SKM-1 treated with dmso at 0.1 percent for 144 hours (cell line): Measurements from ENCODE around the gene SLC25A47.
"Not testable (repeated sequence)": the region's sequence is repeated elsewhere in the genome, so short reads cannot be mapped to it uniquely, and the experiment has no call there.

Experiments used
- DNase-seq: peaks from one replicate; lab custom pipeline; 2025; ENCODE audit not compliant: unreplicated experiment; lab: John Stamatoyannopoulos, UW

The SLC25A47 gene

GRCh38 chr14:100304825-100305323 lies 18.3 kb upstream of the SLC25A47 start:
- no peak for DNase-seq

DNA sequence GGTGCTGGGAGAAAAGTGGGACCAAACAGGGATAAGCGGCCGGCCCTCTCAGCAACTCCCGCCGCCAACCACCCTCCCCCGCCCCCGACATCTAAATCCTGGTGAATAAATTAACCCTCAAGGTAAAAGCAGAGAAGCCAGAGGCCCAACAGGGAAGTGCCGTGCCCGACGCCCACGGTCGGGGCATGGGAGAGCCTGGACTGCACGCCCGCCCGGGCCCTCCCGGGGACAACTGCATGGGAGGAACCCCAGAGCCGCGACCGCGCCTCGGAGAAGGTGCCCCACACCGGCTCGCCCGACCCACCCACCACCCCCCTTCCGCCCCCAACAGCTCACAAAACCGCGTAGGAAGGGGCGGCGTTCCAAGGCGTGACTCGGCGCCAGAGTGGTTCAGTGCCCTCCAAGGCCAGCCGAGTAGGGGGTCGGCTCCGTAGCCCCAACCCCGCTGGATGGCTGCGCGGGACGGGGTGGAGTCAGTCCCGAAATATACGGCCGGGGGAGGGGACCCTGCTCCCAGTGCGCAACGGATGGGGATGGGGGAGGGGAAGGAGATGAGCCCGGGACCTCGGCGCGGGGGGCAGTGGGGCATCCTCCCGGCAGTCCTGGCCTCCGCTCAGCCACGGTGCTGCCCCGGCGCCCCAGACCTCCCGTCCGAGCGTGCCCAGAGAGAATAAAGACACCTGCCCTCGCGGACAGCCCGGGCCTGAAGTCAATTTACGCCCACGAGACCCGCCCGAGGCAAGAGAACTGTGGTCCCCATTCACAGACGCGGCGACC lies 17.6 kb upstream of the SLC25A47 start:
- no peak for DNase-seq

DNA sequence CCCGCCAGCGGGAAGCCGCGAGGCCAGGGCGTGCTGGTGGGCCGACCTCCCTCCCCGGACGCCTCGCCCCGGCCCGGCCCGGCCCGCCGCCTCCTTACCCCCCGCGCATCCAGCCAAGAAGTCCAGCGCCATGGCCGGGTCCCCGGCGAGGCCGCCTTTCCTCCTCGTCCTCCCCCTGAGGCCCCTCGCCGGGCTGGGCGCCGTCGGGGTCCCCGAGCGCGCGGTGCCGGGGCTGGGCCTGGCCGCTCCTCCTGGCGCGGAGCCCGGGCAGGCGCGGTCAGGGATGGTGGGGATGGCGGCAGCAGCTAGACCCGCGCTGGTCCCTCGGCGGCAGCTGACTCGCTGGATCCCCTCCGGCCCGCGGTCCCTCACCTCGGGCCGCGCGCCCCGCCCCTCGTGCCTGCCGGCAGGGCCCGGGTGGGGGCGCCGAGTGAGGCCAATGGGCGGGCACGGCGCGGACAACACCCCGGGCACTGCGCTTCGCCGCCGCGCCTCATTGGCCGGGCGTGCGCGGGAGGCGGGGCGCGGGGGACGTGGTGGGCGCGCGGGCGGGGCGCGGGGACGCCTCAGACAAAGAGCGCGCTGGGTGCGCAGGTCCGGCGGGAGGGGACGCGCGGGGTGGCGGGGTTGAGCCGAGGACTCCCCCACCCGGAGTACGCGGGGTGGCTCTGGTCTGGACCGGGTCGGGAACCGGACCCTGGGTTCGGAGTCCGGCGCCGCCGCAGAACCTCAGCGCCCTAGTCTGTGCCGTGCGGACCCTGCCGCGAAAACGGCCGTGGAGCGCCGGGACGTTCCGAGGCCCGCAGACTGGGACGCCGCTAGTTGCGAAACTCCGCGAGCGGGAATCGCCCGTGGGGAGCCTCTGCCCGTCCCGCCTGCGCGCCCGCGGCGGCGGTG lies 16.8 kb upstream of the SLC25A47 start, which contains the start of gene SLC25A29:
Gene SLC25A29, minus strand, starts transcription at position 344 of the 897 bp plus-strand sequence. Its CDS starts 212 bp downstream, at position 132.
- DNase-seq = peak; percentile 60

GRCh38 chr14:100306998-100307765 lies 16.0 kb upstream of the SLC25A47 start:
- no peak for DNase-seq

GRCh38 chr14:100307766-100308426 lies 15.2 kb upstream of the SLC25A47 start:
- DNase-seq = no peak

GRCh38 chr14:100308427-100308792 lies 14.7 kb upstream of the SLC25A47 start:
- not testable (repeated sequence) for DNase-seq

GRCh38 chr14:100309028-100309737 lies 14.0 kb upstream of the SLC25A47 start:
- no peak for DNase-seq

DNA sequence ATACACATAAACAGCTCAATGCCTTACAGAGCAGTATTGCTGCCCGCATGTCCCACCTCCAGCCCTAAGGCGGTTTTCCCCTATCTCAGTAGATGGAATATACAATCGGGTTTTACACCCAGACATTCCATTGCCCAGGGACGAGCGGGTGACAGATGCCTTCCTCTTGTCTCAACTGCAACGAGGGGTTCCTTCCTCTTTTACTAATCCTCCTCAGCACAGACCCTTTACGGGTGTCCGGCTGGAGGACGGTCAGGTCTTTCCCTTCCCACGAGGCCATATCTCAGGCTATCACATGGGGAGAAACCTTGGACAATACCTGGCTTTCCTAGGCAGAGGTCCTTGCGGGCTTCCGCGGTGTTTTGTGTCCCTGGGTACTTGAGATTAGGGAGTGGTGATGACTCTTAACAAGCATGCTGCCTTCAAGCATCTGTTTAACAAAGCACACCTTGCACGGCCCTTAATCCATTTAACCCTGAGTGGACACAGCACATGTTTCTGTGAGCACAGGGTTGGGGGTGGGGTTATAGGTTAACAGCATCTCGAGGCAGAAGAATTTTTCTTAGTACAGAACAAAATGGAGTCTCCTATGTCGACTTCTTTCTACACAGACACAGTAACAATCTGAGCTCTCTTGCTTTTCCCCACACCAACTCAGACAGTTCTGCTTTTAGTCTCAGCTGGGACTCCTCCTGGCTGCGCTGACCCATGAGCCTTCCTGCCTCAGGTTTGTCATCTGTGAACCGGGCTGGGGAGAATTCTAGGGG lies 10.8 kb upstream of the SLC25A47 start:
- not testable (repeated sequence) for DNase-seq

DNA sequence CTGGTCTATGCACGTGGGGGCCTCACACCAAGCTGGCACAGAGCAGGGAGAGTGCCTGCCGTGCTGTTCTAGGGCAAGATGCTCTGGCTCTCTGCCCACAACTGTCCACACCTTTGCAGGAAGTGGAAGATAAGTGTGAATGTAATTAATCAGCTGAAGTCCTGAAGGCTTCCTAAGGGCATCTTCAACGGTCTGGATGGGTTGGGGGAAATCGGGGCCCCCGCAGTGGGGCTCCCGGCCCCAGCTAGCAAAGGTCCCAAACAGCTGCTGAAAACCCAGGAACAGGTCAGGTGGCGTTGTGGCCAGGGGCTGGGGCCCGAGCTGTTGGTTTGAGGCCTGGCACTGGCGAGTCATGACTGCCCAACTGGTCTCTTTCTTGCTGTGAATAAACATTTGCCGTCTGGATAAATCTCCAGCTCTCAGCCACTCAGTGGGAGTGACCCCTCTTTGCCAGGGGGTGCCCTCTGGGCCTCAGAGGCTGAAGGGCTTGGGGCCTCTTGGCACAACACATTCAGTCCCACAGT lies 10.2 kb upstream of the SLC25A47 start:
- no peak for DNase-seq

DNA sequence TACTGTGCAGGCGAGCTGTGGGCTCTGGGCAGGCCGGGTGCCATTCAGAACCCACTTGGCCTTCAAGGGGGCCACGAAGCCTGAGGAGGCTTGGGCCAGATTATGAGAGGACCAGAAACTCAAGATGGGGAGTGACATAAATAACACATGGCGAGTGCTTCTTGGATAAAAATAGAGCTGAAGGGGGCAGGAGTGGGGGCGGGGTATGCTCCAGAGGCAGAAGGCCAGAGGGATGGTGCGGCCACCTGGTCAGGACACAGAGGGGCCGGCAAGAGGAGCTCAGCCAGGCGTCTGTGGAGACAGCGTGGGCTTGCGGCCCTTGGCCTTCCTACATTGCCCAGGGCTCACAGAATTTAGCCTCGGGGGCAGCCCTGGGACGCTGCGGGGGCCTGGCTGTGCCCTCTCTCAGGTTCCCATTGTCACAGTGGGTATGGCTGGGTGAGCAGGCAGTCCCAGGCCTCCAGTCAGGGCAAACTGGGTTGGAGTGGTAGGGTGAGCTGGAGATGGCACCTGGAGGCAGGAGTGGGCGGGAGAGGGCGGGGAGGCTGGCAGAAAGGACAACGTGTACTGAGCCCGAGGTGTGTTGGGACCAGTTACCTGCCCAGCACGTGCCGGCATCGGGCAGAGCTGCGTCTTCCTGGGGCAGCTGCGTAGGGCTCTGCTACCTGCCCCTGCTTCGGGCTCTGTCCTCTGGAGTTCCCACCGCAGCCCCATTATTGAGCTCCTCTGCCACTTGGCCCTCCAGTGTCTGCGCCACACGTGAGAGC lies 9.5 kb upstream of the SLC25A47 start:
- no peak for DNase-seq

DNA sequence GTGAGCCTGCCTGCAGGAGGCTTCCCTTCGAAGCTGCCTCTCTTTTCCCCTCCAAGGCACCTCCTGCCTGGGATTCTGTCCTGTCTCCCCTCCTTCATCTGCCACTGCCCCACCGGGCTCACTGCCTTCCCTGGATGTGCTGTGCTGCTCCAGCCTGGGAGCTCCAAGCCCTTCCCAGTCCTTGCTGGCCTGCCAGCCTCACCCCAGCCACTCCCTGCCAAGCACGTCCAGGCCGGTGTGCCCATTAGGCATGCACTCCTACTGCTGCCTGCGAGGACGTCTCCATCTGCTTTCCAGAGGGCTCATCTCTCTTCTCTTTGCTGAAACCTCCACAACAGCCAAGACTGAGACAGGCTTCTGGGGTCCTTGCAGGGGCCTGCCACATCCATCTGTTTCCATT lies 8.4 kb upstream of the SLC25A47 start:
- DNase-seq = no peak

- no peak for DNase-seq
Measured at GRCh38 chr14:100317389-100317788, 5.8 kb upstream of the SLC25A47 start.

- DNase-seq = no peak
Measured at GRCh38 chr14:100317912-100318808, 5.0 kb upstream of the SLC25A47 start.

GRCh38 chr14:100320157-100320856 lies 2.8 kb upstream of the SLC25A47 start:
- no peak for DNase-seq

GRCh38 chr14:100321473-100322137 lies 1.5 kb upstream of the SLC25A47 start:
- no peak for DNase-seq
